Nephron (organoid): Measurements from ENCODE around the gene UBE2C.
A peak's percentile ranks its signal among the peaks of the same experiment; 100 is the strongest.

Experiments
- H3K27ac Mint-ChIP-seq, 3 experiments: 2 replicates each; pipeline ENCODE4 v1.8.0; 2020; ENCODE audit warnings: mixed read lengths in 3 of 3, mild to moderate bottlenecking in 2 of 3, moderate library complexity in 1 of 3
- H3K27me3 Mint-ChIP-seq: 2 replicates; pipeline ENCODE4 v1.8.0; 2021; ENCODE audit warnings: low read depth, mild to moderate bottlenecking, moderate library complexity, mixed read lengths
- H3K36me3 Mint-ChIP-seq: 2 replicates; pipeline ENCODE4 v1.8.0; 2020; ENCODE audit warnings: low read depth, mixed read lengths
- H3K4me1 Mint-ChIP-seq: 2 replicates; pipeline ENCODE4 v1.8.0; 2020; ENCODE audit warnings: mixed read lengths
- H3K4me3 Mint-ChIP-seq, 3 experiments: 2 replicates each; pipeline ENCODE4 v1.8.0; 2020; ENCODE audit warnings: mild to moderate bottlenecking in 3 of 3, mixed read lengths in 3 of 3, moderate library complexity in 2 of 3
- H3K9me3 Mint-ChIP-seq: 2 replicates; pipeline ENCODE4 v1.8.0; 2020; ENCODE audit warnings: mixed read lengths
- CTCF ChIP-seq, 3 experiments: fragments of 200-600 bp; sonication (generic); IDR thresholded peaks; one replicate each; pipeline ENCODE4 v1.5.0; 2021; ENCODE audit warnings: antibody characterized with exemption in 3 of 3; ENCODE audit not compliant: unreplicated experiment in 3 of 3

The UBE2C gene

GRCh38 chr20:45840700-45841198 lies 28.3 kb downstream of the UBE2C start:
- TF ChIP-seq CTCF (IDR thresholded peaks at IDR 0.05; ENCODE audit: unreplicated experiment in 3 of 3) = no peak
- Mint-ChIP-seq H3K27me3 (no peaks in the 10 kb centered on the region), H3K4me1 (peaks cover 25% of the 10 kb centered on the region), H3K27ac (no peak overlapping the region), H3K9me3 (no peaks in the 10 kb centered on the region), H3K4me3 (no peak overlapping the region), H3K36me3 (peaks cover 35% of the 10 kb centered on the region)

- peaks cover 42% of the 10 kb centered on the region for H3K36me3 Mint-ChIP-seq
- peak overlapping the region in 1 of 3 experiments; percentile 61 for H3K27ac Mint-ChIP-seq
- peaks cover 20% of the 10 kb centered on the region for H3K4me1 Mint-ChIP-seq
- no peaks in the 10 kb centered on the region for H3K27me3 Mint-ChIP-seq
- H3K4me3 Mint-ChIP-seq = no peak overlapping the region
- no peaks in the 10 kb centered on the region for H3K9me3 Mint-ChIP-seq
- TF ChIP-seq CTCF (IDR thresholded peaks at IDR 0.05; ENCODE audit: unreplicated experiment in 3 of 3) = no peak
Observed at GRCh38 chr20:45841407-45842129, 29.1 kb downstream of the UBE2C start.

- no peak for TF ChIP-seq CTCF (IDR thresholded peaks at IDR 0.05; ENCODE audit: unreplicated experiment in 3 of 3)
- Mint-ChIP-seq H3K4me3 (no peak overlapping the region), H3K27me3 (no peaks in the 10 kb centered on the region), H3K9me3 (no peaks in the 10 kb centered on the region), H3K27ac (peak overlapping the region; percentile 14 to 61 (median 20)), H3K4me1 (peaks cover 13% of the 10 kb centered on the region), H3K36me3 (peaks cover 38% of the 10 kb centered on the region)
Observed at GRCh38 chr20:45842169-45842812, 29.8 kb downstream of the UBE2C start.

- no peak for TF ChIP-seq CTCF (IDR thresholded peaks at IDR 0.05; ENCODE audit: unreplicated experiment in 3 of 3)
- Mint-ChIP-seq H3K27me3 (no peaks in the 10 kb centered on the region), H3K27ac (no peak overlapping the region), H3K9me3 (no peaks in the 10 kb centered on the region), H3K36me3 (peaks cover 41% of the 10 kb centered on the region), H3K4me3 (no peak overlapping the region), H3K4me1 (peaks cover 11% of the 10 kb centered on the region)
Observed at GRCh38 chr20:45843506-45843905, 31.1 kb downstream of the UBE2C start.

- Mint-ChIP-seq H3K27me3 (no peaks in the 10 kb centered on the region), H3K27ac (no peak overlapping the region), H3K4me3 (no peak overlapping the region), H3K36me3 (peaks cover 50% of the 10 kb centered on the region), H3K9me3 (no peaks in the 10 kb centered on the region), H3K4me1 (peaks cover 11% of the 10 kb centered on the region)
- no peak for TF ChIP-seq CTCF (IDR thresholded peaks at IDR 0.05; ENCODE audit: unreplicated experiment in 3 of 3)
Observed at GRCh38 chr20:45845452-45845851, 33.0 kb downstream of the UBE2C start.
